Effector memory CD8-positive, alpha-beta T cell (primary cell): ENCODE measurements around the gene BMP7.

Source experiments
- ATAC-seq: fragments of 150-1000 bp; cut with Tn5 transposase; replicated peaks from 2 replicates; pipeline ENCODE4 v1.10.0; 2021; ENCODE audit warnings: mild to moderate bottlenecking, moderate library complexity
- DNase-seq, 3 experiments: peaks; one replicate each; pipeline ENCODE4 v3.0.0; 2021
- H3K27ac Mint-ChIP-seq, 2 donors: one replicate each; pipeline ENCODE4 v1.8.0; 2022; ENCODE audit warnings: mild to moderate bottlenecking in 2 of 2, mixed read lengths in 2 of 2, moderate library complexity in 2 of 2
- H3K27me3 Mint-ChIP-seq, 2 donors: one replicate each; pipeline ENCODE4 v1.8.0; 2022; ENCODE audit warnings: mixed read lengths in 2 of 2
- H3K36me3 Mint-ChIP-seq: one replicate; pipeline ENCODE4 v1.8.0; 2022; ENCODE audit warnings: mild to moderate bottlenecking, moderate library complexity, mixed read lengths; ENCODE audit not compliant: insufficient read depth
- H3K4me1 Mint-ChIP-seq, 2 donors: one replicate each; pipeline ENCODE4 v1.8.0; 2022; ENCODE audit warnings: low read depth in 2 of 2, mixed read lengths in 2 of 2
- H3K4me3 Mint-ChIP-seq, 2 donors: one replicate each; pipeline ENCODE4 v1.8.0; 2022; ENCODE audit warnings: mild to moderate bottlenecking in 2 of 2, mixed read lengths in 2 of 2, moderate library complexity in 2 of 2
- H3K9me3 Mint-ChIP-seq, 2 donors: one replicate each; pipeline ENCODE4 v1.8.0; 2022; ENCODE audit warnings: mixed read lengths in 2 of 2

The BMP7 gene

GRCh38 chr20:57259121-57259937, 7.1 kb downstream of the BMP7 start:
- H3K4me1 Mint-ChIP-seq: no peaks in the 10 kb centered on the region

GRCh38 chr20:57257701-57258453, 8.6 kb downstream of the BMP7 start:
- Mint-ChIP-seq H3K27ac (no peak overlapping the region), H3K9me3 (no peaks in the 10 kb centered on the region), H3K36me3 (no peaks in the 10 kb centered on the region), H3K4me1 (no peaks in the 10 kb centered on the region), H3K27me3 (peaks cover 60 to 92% of the 10 kb centered on the region in 2 donors), H3K4me3 (no peak overlapping the region)
- no peak for DNase-seq
- no peak for ATAC-seq

More at GRCh38 chr20:57259121-57259937, 7.1 kb downstream of the BMP7 start:
- Mint-ChIP-seq H3K9me3 (no peaks in the 10 kb centered on the region), H3K4me3 (no peak overlapping the region), H3K36me3 (no peaks in the 10 kb centered on the region), H3K27me3 (peaks cover 71 to 95% of the 10 kb centered on the region in 2 donors), H3K27ac (no peak overlapping the region)
- ATAC-seq (no peak), DNase-seq (no peak)

- Mint-ChIP-seq H3K27ac (no peak overlapping the region), H3K9me3 (no peaks in the 10 kb centered on the region), H3K27me3 (peaks cover 51 to 84% of the 10 kb centered on the region in 2 donors), H3K4me1 (no peaks in the 10 kb centered on the region), H3K36me3 (no peaks in the 10 kb centered on the region), H3K4me3 (no peak overlapping the region)
- no peak for ATAC-seq
- no peak for DNase-seq
Measured at GRCh38 chr20:57256908-57257307, 9.5 kb downstream of the BMP7 start.

GRCh38 chr20:57256205-57256604, 10.2 kb downstream of the BMP7 start:
- no peak overlapping the region for H3K4me3 Mint-ChIP-seq
- H3K27me3 Mint-ChIP-seq: peaks cover 44 to 82% of the 10 kb centered on the region in 2 donors
- ATAC-seq (no peak), DNase-seq (no peak)
- no peak overlapping the region for H3K27ac Mint-ChIP-seq
- H3K4me1 Mint-ChIP-seq: peaks cover 2% of the 10 kb centered on the region in 2 donors
- H3K9me3 Mint-ChIP-seq: no peaks in the 10 kb centered on the region
- H3K36me3 Mint-ChIP-seq: no peaks in the 10 kb centered on the region

GRCh38 chr20:57255183-57255582, 11.3 kb downstream of the BMP7 start:
- Mint-ChIP-seq H3K36me3 (no peaks in the 10 kb centered on the region), H3K4me1 (peaks cover 4% of the 10 kb centered on the region in 2 donors), H3K4me3 (no peak overlapping the region), H3K9me3 (no peaks in the 10 kb centered on the region), H3K27ac (no peak overlapping the region), H3K27me3 (peaks cover 34 to 77% of the 10 kb centered on the region in 2 donors)
- no peak for ATAC-seq
- no peak for DNase-seq

DNA sequence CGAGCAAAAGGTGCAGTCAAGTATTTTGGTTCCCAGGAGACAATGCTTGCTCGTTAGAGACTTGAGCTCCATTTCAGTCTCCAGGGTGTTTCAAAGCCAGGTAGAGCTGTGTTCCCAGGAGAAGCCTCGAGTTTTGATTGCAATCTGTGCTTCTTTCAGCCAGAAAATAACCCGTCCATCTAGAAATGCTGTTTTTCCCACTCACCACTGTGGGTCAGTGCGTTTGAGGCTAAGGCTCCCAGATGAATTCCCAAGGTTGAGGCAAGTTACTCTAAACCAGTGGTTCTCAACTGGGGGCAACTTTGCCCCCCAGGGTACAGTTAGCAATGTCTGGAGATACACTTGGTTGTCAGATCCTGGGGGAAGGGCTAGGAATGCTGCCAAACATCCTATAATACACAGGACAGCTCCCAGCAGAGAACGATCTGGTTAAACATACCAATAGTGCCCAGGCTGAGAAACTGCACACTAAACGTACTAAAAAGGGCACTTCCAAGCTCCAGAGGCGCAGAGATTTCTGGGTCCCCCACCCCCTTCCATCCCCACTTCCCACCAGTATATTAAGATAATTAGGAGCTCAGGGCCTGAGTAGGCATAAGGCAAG, 13.8 kb downstream of the BMP7 start:
- Mint-ChIP-seq H3K27me3 (peaks cover 20 to 77% of the 10 kb centered on the region in 2 donors), H3K4me3 (no peak overlapping the region), H3K4me1 (peaks cover 4% of the 10 kb centered on the region in 2 donors), H3K9me3 (peaks cover 3 to 5% of the 10 kb centered on the region in 2 donors), H3K27ac (no peak overlapping the region), H3K36me3 (no peaks in the 10 kb centered on the region)
- no peak for DNase-seq
- no peak for ATAC-seq

DNA sequence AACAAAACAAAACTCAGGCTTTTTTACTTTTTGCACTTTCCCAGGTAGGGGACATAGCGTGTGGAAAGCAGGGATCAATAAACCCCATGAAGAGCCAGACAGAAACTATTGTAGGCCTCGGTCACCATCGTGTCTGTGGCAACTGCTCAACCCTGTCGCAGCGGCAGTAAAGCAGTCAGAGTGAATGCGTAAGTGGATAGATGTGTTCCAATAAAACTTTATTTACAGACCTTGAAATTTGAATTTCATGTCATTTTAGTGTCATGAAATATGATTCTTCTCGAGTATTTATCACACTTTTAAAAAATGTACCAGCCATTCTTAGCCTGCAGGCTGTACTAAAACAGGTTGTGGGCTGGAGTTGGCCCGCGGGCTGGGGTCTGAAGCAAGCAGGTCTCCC, 14.5 kb downstream of the BMP7 start:
- Mint-ChIP-seq H3K4me1 (peaks cover 4% of the 10 kb centered on the region in 2 donors), H3K27ac (no peak overlapping the region), H3K9me3 (peaks cover 3 to 5% of the 10 kb centered on the region in 2 donors), H3K4me3 (no peak overlapping the region), H3K27me3 (peaks cover 18 to 77% of the 10 kb centered on the region in 2 donors), H3K36me3 (no peaks in the 10 kb centered on the region)
- DNase-seq: no peak
- ATAC-seq: no peak

- Mint-ChIP-seq H3K9me3 (peaks cover 3 to 5% of the 10 kb centered on the region in 2 donors), H3K4me1 (peaks cover 4% of the 10 kb centered on the region in 2 donors), H3K27me3 (peaks cover 18 to 73% of the 10 kb centered on the region in 2 donors), H3K4me3 (peak overlapping the region in 1 of 2 donors; percentile 66), H3K36me3 (no peaks in the 10 kb centered on the region), H3K27ac (no peak overlapping the region)
- DNase-seq: no peak
- ATAC-seq: no peak
Measured at GRCh38 chr20:57251344-57251743, 15.1 kb downstream of the BMP7 start.

- Mint-ChIP-seq H3K27ac (peak overlapping the region in 1 of 2 donors; percentile 72), H3K4me1 (peaks cover 4% of the 10 kb centered on the region in 2 donors), H3K36me3 (no peaks in the 10 kb centered on the region), H3K4me3 (peak overlapping the region in 1 of 2 donors; percentile 66), H3K27me3 (peaks cover 18 to 69% of the 10 kb centered on the region in 2 donors), H3K9me3 (peaks cover 3 to 5% of the 10 kb centered on the region in 2 donors)
- DNase-seq (peak in 1 of 3 experiments; percentile 3), ATAC-seq (peak; percentile 14)
Measured at GRCh38 chr20:57250607-57251343, 15.7 kb downstream of the BMP7 start.

GRCh38 chr20:57249772-57250171, 16.7 kb downstream of the BMP7 start:
- Mint-ChIP-seq H3K4me3 (no peak overlapping the region), H3K4me1 (peaks cover 4% of the 10 kb centered on the region in 2 donors), H3K36me3 (no peaks in the 10 kb centered on the region), H3K9me3 (peaks cover 3 to 5% of the 10 kb centered on the region in 2 donors), H3K27me3 (peaks cover 13 to 59% of the 10 kb centered on the region in 2 donors), H3K27ac (no peak overlapping the region)
- no peak for ATAC-seq
- DNase-seq: no peak

DNA sequence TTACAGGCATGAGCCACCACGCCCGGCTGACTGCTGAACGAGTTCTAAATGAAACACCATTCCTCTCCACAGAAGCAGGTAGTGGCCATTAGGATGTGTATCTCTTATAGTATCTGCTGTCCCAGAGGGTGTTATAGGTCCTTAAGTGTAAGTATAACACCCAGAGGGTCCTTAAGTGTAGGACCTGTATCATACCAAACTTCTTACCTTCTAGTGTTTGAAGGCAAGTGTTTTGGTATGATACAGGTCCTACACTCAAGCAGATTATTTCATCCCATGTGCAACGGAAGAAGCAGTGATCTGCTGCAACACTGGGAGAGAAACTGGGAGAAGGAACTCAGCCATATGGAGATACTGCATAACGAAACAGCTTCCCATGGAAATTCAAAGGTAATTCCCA, 17.4 kb downstream of the BMP7 start:
- H3K4me3 Mint-ChIP-seq: no peak overlapping the region
- no peak overlapping the region for H3K27ac Mint-ChIP-seq
- H3K36me3 Mint-ChIP-seq: no peaks in the 10 kb centered on the region
- DNase-seq (no peak), ATAC-seq (no peak)
- peaks cover 6 to 59% of the 10 kb centered on the region in 2 donors for H3K27me3 Mint-ChIP-seq
- H3K4me1 Mint-ChIP-seq: peaks cover 4% of the 10 kb centered on the region in 2 donors
- peaks cover 3 to 5% of the 10 kb centered on the region in 2 donors for H3K9me3 Mint-ChIP-seq

- no peak for ATAC-seq
- no peak overlapping the region for H3K4me3 Mint-ChIP-seq
- H3K27ac Mint-ChIP-seq: no peak overlapping the region
- H3K36me3 Mint-ChIP-seq: no peaks in the 10 kb centered on the region
- peaks cover 3 to 5% of the 10 kb centered on the region in 2 donors for H3K9me3 Mint-ChIP-seq
- no peak for DNase-seq
- H3K4me1 Mint-ChIP-seq: peaks cover 4% of the 10 kb centered on the region in 2 donors
- peaks cover 6 to 59% of the 10 kb centered on the region in 2 donors for H3K27me3 Mint-ChIP-seq
Measured at GRCh38 chr20:57248132-57248797, 18.2 kb downstream of the BMP7 start.
